GM12891 (cell line): Measurements from ENCODE around the gene CCDC194. TPM values are rescaled to one million over a fixed set of nuclear protein-coding genes. Genes with fewer than 3 reads are reported as not detected.

ENCODE experiments used
- DNase-seq: peaks from one replicate; pipeline ENCODE4 v3.0.0; 2011; ENCODE audit warnings: low spot score; ENCODE audit not compliant: insufficient read length
- FAIRE-seq: peaks from 2 replicates; lab custom pipeline; 2011; peaks lifted over from hg19 to GRCh38; lab: Jason Lieb, UNC
- PAX5 ChIP-seq: IDR thresholded peaks from 2 replicates; pipeline ENCODE4 v1.6.1; 2011; ENCODE audit warnings: low read length, moderate library complexity, mild to moderate bottlenecking; ENCODE audit not compliant: insufficient read depth, severe bottlenecking
- POLR2A ChIP-seq: IDR thresholded peaks from 2 replicates; pipeline ENCODE4 v1.6.1; 2011; ENCODE audit warnings: low read depth, low read length, control low read depth
- POLR2AphosphoS5 ChIP-seq: IDR thresholded peaks from 2 replicates; pipeline ENCODE4 v1.6.1; 2011; ENCODE audit warnings: low read depth, low read length, control low read depth
- POU2F2 ChIP-seq: IDR thresholded peaks from 2 replicates; pipeline ENCODE4 v1.6.1; 2011; ENCODE audit warnings: low read depth, mild to moderate bottlenecking, control low read depth, low read length, moderate library complexity
- SPI1 ChIP-seq: IDR thresholded peaks from 2 replicates; pipeline ENCODE4 v1.6.1; 2011; ENCODE audit warnings: low read depth, low read length, control low read depth
- TAF1 ChIP-seq: IDR thresholded peaks from 2 replicates; pipeline ENCODE4 v1.6.1; 2011; ENCODE audit warnings: low read depth, low read length, control low read depth
- polyA plus RNA-seq: library from polyadenylated mRNA; unstranded; fragments of >200 nt; gene quantifications from one replicate; pipeline ENCODE4 v1.2.1, GENCODE V29; 2012; ENCODE audit warnings: low read depth, missing spikeins, inconsistent platforms; ENCODE audit not compliant: missing spikeins

Gene CCDC194, protein sequence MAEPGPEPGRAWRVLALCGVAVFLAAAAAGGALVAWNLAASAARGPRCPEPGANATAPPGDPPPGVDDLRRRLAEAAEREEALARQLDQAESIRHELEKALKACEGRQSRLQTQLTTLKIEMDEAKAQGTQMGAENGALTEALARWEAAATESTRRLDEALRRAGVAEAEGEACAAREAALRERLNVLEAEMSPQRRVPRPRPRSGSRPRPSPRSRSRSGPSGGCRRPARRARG
- polyA plus RNA-seq = 0.74 TPM

DNA sequence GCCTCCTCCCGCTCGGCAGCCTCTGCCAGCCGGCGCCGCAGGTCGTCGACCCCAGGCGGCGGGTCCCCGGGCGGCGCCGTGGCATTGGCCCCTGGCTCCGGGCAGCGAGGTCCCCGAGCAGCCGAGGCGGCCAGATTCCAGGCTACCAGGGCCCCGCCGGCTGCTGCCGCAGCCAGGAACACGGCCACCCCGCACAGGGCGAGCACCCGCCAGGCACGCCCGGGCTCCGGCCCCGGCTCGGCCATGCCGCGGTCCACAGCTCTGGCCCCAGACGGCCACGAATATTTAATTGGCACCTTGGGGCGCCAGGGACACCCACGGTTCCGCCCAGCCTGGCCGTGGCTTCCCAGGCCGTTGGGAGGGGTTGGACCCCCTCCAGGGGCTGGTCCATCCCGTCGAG, at the start of gene CCDC194:
CCDC194 (minus strand) TSS at position 283 of the 400 bp plus-strand sequence; CDS start at position 245, 38 bp downstream.
- no peak for FAIRE-seq
- no peak for DNase-seq
- no peak for TF ChIP-seq SPI1
- no peak for TF ChIP-seq POU2F2
- TF ChIP-seq TAF1 = no peak
- no peak for TF ChIP-seq POLR2AphosphoS5
- no peak for TF ChIP-seq PAX5
- TF ChIP-seq POLR2A = no peak

- DNase-seq (no peak), FAIRE-seq (peak; percentile 85)
- TF ChIP-seq PAX5 (no peak), TAF1 (no peak), SPI1 (no peak), POU2F2 (no peak), POLR2A (no peak), POLR2AphosphoS5 (no peak)
Observed at GRCh38 chr19:17441241-17442021, 47.4 kb upstream of the CCDC194 start.

DNA sequence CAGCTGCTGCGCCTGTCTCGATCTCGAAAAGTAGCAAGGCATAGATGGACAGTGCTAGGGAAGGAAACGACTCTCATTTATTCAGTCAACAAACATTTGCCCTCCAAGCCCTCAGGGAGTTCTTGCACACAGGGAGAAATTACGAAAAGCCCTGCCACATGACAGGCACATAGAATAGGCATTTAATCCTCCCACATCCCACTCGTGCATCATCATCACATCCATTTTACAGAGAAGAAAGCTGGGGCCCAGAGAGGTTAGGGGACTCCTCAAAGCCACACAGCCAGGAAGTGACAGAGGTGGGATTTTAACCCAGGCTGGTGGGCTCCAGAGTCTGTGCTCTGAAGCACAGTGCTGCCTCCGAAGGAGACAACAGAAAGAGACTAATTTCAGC, 42.9 kb upstream of the CCDC194 start:
- FAIRE-seq (no peak), DNase-seq (no peak)
- TF ChIP-seq TAF1 = no peak
- no peak for TF ChIP-seq SPI1
- no peak for TF ChIP-seq POLR2A
- no peak for TF ChIP-seq PAX5
- no peak for TF ChIP-seq POU2F2
- no peak for TF ChIP-seq POLR2AphosphoS5

DNA sequence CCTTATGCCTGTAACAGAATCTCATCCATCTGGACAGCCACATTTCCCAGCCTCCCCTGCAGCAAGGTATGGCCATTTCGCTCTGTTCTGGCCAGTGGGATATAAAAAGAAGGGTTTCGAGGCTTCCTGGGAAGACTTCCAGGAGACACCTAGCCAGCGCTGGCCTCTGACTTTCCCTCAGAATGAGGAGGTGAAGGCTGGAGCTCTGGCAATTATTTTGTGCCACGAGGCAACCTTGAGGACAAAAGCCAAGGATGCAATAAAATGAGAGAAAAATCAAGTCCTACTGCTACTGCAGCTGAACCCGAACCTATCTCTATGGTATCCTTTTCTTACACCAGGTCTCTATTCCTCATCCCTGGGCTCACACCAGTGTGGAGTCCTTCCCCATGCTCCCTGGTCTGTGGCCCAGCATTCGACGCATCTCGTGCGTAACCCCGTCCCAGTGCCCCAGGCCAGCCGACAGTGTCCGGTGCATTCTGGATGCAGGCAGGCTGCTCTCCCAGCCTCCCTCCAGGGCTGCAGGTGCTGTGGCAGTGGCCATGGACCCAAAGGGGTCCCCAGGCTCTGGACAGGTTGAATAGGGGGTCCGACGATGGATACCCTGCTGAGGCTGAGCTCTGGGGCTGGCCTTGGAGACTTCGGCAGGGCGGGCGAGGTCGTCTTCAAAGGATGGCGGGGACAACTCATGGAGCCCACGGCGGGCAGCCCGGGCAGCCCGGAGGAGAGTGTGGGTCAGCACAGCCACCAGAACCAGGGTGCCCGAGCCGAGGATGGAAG, 42.3 kb upstream of the CCDC194 start:
- DNase-seq = no peak
- TF ChIP-seq POLR2AphosphoS5 (no peak), SPI1 (no peak), TAF1 (no peak), POLR2A (no peak), POU2F2 (no peak), PAX5 (no peak)
- no peak for FAIRE-seq

DNA sequence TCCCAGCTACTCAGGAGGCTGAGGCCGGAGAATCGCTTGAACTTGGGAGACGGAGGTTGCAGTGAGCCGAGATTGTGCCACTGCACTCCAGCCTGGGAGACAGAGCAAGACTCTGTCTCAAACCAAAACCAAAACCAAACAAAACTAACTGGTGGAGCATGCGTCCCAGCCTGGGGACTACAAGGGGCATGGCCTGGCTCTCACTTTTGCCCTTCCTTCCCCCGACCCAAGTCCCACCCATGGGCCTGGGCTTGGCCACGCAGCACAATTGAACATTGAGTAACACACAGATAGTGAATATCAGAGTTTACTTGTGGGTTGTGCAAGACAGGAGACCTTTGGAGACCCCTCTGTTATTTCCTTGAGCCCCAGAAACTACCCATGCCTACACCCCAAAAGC, 41.2 kb upstream of the CCDC194 start:
- TF ChIP-seq POLR2A (no peak), PAX5 (no peak), POU2F2 (no peak), TAF1 (no peak), POLR2AphosphoS5 (no peak), SPI1 (no peak)
- DNase-seq = no peak
- no peak for FAIRE-seq

- TF ChIP-seq POLR2AphosphoS5 = no peak
- TF ChIP-seq PAX5 = no peak
- TF ChIP-seq POLR2A = no peak
- no peak for TF ChIP-seq TAF1
- no peak for TF ChIP-seq POU2F2
- TF ChIP-seq SPI1 = no peak
- FAIRE-seq = no peak
- no peak for DNase-seq
Observed at GRCh38 chr19:17431417-17431816, 37.4 kb upstream of the CCDC194 start.

DNA sequence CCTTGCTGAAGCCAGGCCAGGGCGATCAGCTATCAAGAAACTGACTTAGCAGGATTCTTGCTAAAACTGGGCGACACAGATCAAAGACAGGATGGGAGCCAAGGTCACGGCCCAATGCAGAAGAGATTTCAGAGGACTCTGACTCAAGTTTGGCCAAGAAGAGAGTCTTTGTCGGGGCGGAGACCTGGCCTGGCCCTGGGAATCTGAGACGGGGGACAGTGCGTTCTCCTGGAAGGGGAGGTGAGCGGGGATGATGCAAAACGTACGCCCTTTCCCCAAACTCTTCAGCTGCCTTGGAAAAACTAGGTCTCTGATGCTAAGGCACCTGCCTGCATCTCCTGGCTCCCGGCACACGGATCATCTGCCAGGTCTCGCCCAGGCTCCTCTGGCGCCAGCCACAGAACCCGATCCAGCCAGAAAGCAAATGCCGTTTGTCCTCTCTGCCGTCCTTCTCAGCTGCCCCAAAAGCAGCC, 35.7 kb upstream of the CCDC194 start:
- TF ChIP-seq POLR2A = no peak
- no peak for TF ChIP-seq SPI1
- TF ChIP-seq PAX5 = no peak
- TF ChIP-seq POLR2AphosphoS5 = no peak
- TF ChIP-seq POU2F2 = no peak
- no peak for TF ChIP-seq TAF1
- DNase-seq (no peak), FAIRE-seq (no peak)

GRCh38 chr19:17424743-17425365, 30.9 kb upstream of the CCDC194 start:
- DNase-seq (peak; percentile 59), FAIRE-seq (peak; percentile 90)
- TF ChIP-seq POLR2AphosphoS5 = no peak
- TF ChIP-seq TAF1 = no peak
- no peak for TF ChIP-seq POLR2A
- TF ChIP-seq POU2F2 = no peak
- TF ChIP-seq PAX5 = no peak
- no peak for TF ChIP-seq SPI1
